HEK293T (cell line): ENCODE data around the gene GALNT11.

Experiments
- ARNT ChIP-seq: fragments of 450-650 bp; IDR thresholded peaks from 2 replicates; pipeline ENCODE4 v1.6.1; 2017; ENCODE audit warnings: mild to moderate bottlenecking
- BHLHE40 ChIP-seq: fragments of 450-650 bp; IDR thresholded peaks from 2 replicates; pipeline ENCODE4 v1.6.1; 2016; ENCODE audit warnings: mild to moderate bottlenecking, moderate library complexity, borderline replicate concordance
- ELF4 ChIP-seq: fragments of 450-650 bp; IDR thresholded peaks from 2 replicates; pipeline ENCODE4 v1.6.1; 2017; ENCODE audit warnings: antibody characterized with exemption
- FOXA1 ChIP-seq: fragments of 450-650 bp; IDR thresholded peaks from 2 replicates; pipeline ENCODE4 v1.6.1; 2016; ENCODE audit warnings: mild to moderate bottlenecking
- FOXM1 ChIP-seq: fragments of 450-650 bp; IDR thresholded peaks from 2 replicates; pipeline ENCODE4 v1.6.1; 2017; ENCODE audit warnings: mild to moderate bottlenecking, borderline replicate concordance
- HDGF ChIP-seq: fragments of 450-650 bp; IDR thresholded peaks from 2 replicates; pipeline ENCODE4 v1.6.1; 2017; ENCODE audit warnings: antibody characterized with exemption, borderline replicate concordance
- L3MBTL2 ChIP-seq: fragments of 450-650 bp; conservative IDR thresholded peaks from 2 replicates; pipeline ENCODE4 v1.6.1; 2016; ENCODE audit warnings: mild to moderate bottlenecking
- LEF1 ChIP-seq: fragments of 450-650 bp; IDR thresholded peaks from 2 replicates; pipeline ENCODE4 v1.6.1; 2017; ENCODE audit warnings: mild to moderate bottlenecking, borderline replicate concordance
- NFRKB ChIP-seq: fragments of 450-650 bp; IDR thresholded peaks from 2 replicates; pipeline ENCODE4 v1.6.1; 2016; ENCODE audit warnings: mild to moderate bottlenecking, moderate library complexity
- SP1 ChIP-seq: fragments of 450-650 bp; IDR thresholded peaks from 2 replicates; pipeline ENCODE4 v1.6.1; 2017
- SUZ12 ChIP-seq: fragments of 450-650 bp; IDR thresholded peaks from 2 replicates; pipeline ENCODE4 v1.6.1; 2016; ENCODE audit warnings: mild to moderate bottlenecking
- TARDBP ChIP-seq: fragments of 450-650 bp; IDR thresholded peaks from 2 replicates; pipeline ENCODE4 v1.6.1; 2016
- ZNF384 ChIP-seq: fragments of 450-650 bp; IDR thresholded peaks from 2 replicates; pipeline ENCODE4 v1.6.1; 2016
- TF ChIP-seq, protein P1 (sequence below): fragments of 450-650 bp; IDR thresholded peaks from 2 replicates; pipeline ENCODE4 v1.6.1; 2016

DNA sequence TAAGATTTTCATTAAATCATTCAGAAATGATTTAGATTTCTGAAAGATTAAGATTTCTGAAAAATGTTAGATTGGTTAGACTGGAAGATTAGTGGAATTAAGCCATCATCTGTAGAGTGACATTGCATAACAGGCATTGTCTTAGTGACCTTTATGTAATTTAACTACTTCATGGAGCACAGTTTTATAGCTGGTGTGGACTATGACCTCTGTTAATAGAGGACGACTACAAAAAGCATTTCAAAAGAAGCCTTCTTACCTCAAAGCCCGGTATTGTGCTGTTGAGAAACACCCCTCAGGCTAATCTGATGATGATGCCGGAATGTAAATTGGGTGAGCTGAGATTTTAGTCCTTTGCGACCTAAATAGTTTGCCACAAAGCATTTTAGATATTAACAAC, 55.6 kb downstream of the GALNT11 start:
- TF ChIP-seq SUZ12 = no peak
- no peak for TF ChIP-seq ZNF384
- no peak for TF ChIP-seq L3MBTL2
- no peak for TF ChIP-seq SP1
- TF ChIP-seq FOXM1 = no peak
- no peak for TF ChIP-seq LEF1
- no peak for TF ChIP-seq NFRKB
- no peak for TF ChIP-seq BHLHE40
- TF ChIP-seq ARNT = no peak
- no peak for TF ChIP-seq ELF4
- no peak for TF ChIP-seq FOXA1
- TF ChIP-seq HDGF = no peak
- TF ChIP-seq TARDBP = no peak
- TF ChIP-seq, protein P1, sequence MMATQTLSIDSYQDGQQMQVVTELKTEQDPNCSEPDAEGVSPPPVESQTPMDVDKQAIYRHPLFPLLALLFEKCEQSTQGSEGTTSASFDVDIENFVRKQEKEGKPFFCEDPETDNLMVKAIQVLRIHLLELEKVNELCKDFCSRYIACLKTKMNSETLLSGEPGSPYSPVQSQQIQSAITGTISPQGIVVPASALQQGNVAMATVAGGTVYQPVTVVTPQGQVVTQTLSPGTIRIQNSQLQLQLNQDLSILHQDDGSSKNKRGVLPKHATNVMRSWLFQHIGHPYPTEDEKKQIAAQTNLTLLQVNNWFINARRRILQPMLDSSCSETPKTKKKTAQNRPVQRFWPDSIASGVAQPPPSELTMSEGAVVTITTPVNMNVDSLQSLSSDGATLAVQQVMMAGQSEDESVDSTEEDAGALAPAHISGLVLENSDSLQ = peak; percentile 85
